GM19438 (cell line): ENCODE data around the gene CABLES2.

Source experiments
- ATAC-seq: cut with Tn5 transposase; IDR thresholded peaks from one replicate; pipeline ENCODE4 v1.9.1; 2021; ENCODE audit warnings: low read depth; ENCODE audit not compliant: unreplicated experiment

CABLES2 gene

GRCh38 chr20:62352402-62353288 is 54.4 kb downstream of the CABLES2 start:
- no peak for ATAC-seq

- no peak for ATAC-seq
These were observed 55.4 kb downstream of the CABLES2 start for GRCh38 chr20:62351469-62352401.

GRCh38 chr20:62350629-62351422 is 56.3 kb downstream of the CABLES2 start:
- ATAC-seq: no peak

GRCh38 chr20:62350098-62350628 is 56.9 kb downstream of the CABLES2 start:
- no peak for ATAC-seq

- ATAC-seq: no peak
These were observed 57.5 kb downstream of the CABLES2 start for GRCh38 chr20:62349556-62350097.

- ATAC-seq: no peak
These were observed 58.5 kb downstream of the CABLES2 start for GRCh38 chr20:62348604-62349003.

GRCh38 chr20:62347445-62347844 is 59.6 kb downstream of the CABLES2 start:
- ATAC-seq: no peak

GRCh38 chr20:62347151-62347404 is 60.0 kb downstream of the CABLES2 start:
- ATAC-seq: no peak

- no peak for ATAC-seq
These were observed 60.5 kb downstream of the CABLES2 start for GRCh38 chr20:62346398-62347150.

GRCh38 chr20:62345681-62346370 is 61.3 kb downstream of the CABLES2 start:
- ATAC-seq: no peak

GRCh38 chr20:62344782-62345181 is 62.3 kb downstream of the CABLES2 start:
- ATAC-seq: no peak

- ATAC-seq: no peak
These were observed 63.0 kb downstream of the CABLES2 start for GRCh38 chr20:62344092-62344491.

GRCh38 chr20:62342910-62343309 is 64.2 kb downstream of the CABLES2 start:
- ATAC-seq: no peak

GRCh38 chr20:62339647-62340062 is 67.4 kb downstream of the CABLES2 start:
- ATAC-seq: peak; percentile 78
